Upper lobe of left lung (tissue), 4 donors: ENCODE data around the gene SCAMP2.

ENCODE experiments used
- EP300 ChIP-seq, 4 donors: sonication (generic); formaldehyde crosslinking; IDR thresholded peaks; one replicate each; pipeline ENCODE4 v1.5.1; 2017; ENCODE audit warnings: antibody characterized with exemption in 4 of 4, control low read depth in 2 of 4
- POLR2A ChIP-seq, 4 donors: fragments of 450-650 bp; IDR thresholded peaks; one replicate each; pipeline ENCODE4 v1.5.1; 2016 to 2017; ENCODE audit warnings: antibody characterized with exemption in 4 of 4, mild to moderate bottlenecking in 2 of 4
- TF ChIP-seq, protein P1 (sequence below), 6 experiments: fragments of 450-650 bp in 4 of 6; fragments of 200-600 bp in 2 of 6; sonication (generic) in 2 of 6; IDR thresholded peaks; one replicate each; pipeline ENCODE4 v1.5.1; 2016 to 2019; ENCODE audit warnings: antibody characterized with exemption in 6 of 6

GRCh38 chr15:74850393-74850792, 22.8 kb downstream of the SCAMP2 start:
- TF ChIP-seq, protein P1, sequence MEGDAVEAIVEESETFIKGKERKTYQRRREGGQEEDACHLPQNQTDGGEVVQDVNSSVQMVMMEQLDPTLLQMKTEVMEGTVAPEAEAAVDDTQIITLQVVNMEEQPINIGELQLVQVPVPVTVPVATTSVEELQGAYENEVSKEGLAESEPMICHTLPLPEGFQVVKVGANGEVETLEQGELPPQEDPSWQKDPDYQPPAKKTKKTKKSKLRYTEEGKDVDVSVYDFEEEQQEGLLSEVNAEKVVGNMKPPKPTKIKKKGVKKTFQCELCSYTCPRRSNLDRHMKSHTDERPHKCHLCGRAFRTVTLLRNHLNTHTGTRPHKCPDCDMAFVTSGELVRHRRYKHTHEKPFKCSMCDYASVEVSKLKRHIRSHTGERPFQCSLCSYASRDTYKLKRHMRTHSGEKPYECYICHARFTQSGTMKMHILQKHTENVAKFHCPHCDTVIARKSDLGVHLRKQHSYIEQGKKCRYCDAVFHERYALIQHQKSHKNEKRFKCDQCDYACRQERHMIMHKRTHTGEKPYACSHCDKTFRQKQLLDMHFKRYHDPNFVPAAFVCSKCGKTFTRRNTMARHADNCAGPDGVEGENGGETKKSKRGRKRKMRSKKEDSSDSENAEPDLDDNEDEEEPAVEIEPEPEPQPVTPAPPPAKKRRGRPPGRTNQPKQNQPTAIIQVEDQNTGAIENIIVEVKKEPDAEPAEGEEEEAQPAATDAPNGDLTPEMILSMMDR (IDR thresholded peaks at IDR 0.05) = no peak
- TF ChIP-seq POLR2A (IDR thresholded peaks at IDR 0.05) (no peak), EP300 (IDR thresholded peaks at IDR 0.05) (no peak)
